ENCODE results near the gene DDO. TPM values are rescaled to one million over a fixed set of nuclear protein-coding genes. Genes with fewer than 3 reads are reported as not detected.

Gene DDO
- total and polyA plus RNA-seq, 2 experiments from 2014 or later, result 0.10 TPM; not detected in 1

- H3K27me3 Mint-ChIP-seq (ENCODE audit: insufficient read depth, low read depth, poor library complexity), result peaks cover 37% of the 10 kb centered on the region
- no peak overlapping the region for H3K4me3 Mint-ChIP-seq
- peak; percentile 6 for ATAC-seq
- peak overlapping the region; percentile 62 for H3K4me2 ChIP-seq
- no peak overlapping the region for H3K4me3 ChIP-seq
- no peak overlapping the region for H3K27ac Mint-ChIP-seq
- no peaks in the 10 kb centered on the region; the same call in 2 of the 3 replicates for H3K36me3 Mint-ChIP-seq (ENCODE audit: low read depth)
- H3K9me2 ChIP-seq (ENCODE audit: insufficient read depth), result no peaks in the 10 kb centered on the region
- H2AFZ ChIP-seq, result no peak overlapping the region
- H4K20me1 ChIP-seq (replicated peaks; ENCODE audit: insufficient read depth), result no peaks in the 10 kb centered on the region
- TF ChIP-seq CTCF (conservative IDR thresholded peaks at IDR 0.05; ENCODE audit: low read depth in 2 of 2) (no peak), ETS1 (IDR thresholded peaks at IDR 0.05) (no peak), ZNF114 (CRISPR knock-in tag; IDR thresholded peaks at IDR 0.05) (no peak), CREB1 (CRISPR knock-in tag; IDR thresholded peaks at IDR 0.05; ENCODE audit: low read depth) (no peak), NANOG (IDR thresholded peaks at IDR 0.05; ENCODE audit: borderline replicate concordance) (no peak), EZH2 (IDR thresholded peaks at IDR 0.05; ENCODE audit: low read depth, unreplicated experiment) (no peak), ZNF462 (CRISPR knock-in tag; IDR thresholded peaks at IDR 0.05) (no peak), REST (IDR thresholded peaks at IDR 0.05; ENCODE audit: unreplicated experiment) (no peak), STAT1 (IDR thresholded peaks at IDR 0.05; ENCODE audit: unreplicated experiment) (no peak), EZH2phosphoT487 (IDR thresholded peaks at IDR 0.05; ENCODE audit: unreplicated experiment) (no peak), ZNF331 (CRISPR knock-in tag; IDR thresholded peaks at IDR 0.05; ENCODE audit: low read depth) (no peak), JUNB (IDR thresholded peaks at IDR 0.05; ENCODE audit: unreplicated experiment) (no peak), POLR2AphosphoS5 (IDR thresholded peaks at IDR 0.05; ENCODE audit: low read depth) (no peak)
- H3K4me1 Mint-ChIP-seq, result peaks cover 57% of the 10 kb centered on the region
- no peaks in the 10 kb centered on the region for H3K9me3 Mint-ChIP-seq
- H3F3A ChIP-seq (replicated peaks; ENCODE audit: low read depth), result no peaks in the 10 kb centered on the region
- no peaks in the 10 kb centered on the region for H3K79me2 ChIP-seq (replicated peaks; ENCODE audit: insufficient read depth)
- H3K27ac ChIP-seq (ENCODE audit: low read depth), result no peak overlapping the region
- peaks cover 58% of the 10 kb centered on the region for H3K4me1 ChIP-seq (ENCODE audit: insufficient read depth)
- peak; percentile 65 for DNase-seq (ENCODE audit: low spot score)
- H3K36me3 ChIP-seq (ENCODE audit: insufficient read depth), result no peaks in the 10 kb centered on the region
- peaks cover 42% of the 10 kb centered on the region for H3K27me3 ChIP-seq (ENCODE audit: insufficient read depth)
Measured at GRCh38 chr6:110355022-110355421, 60.4 kb downstream of the DDO start.
